Stimulated activated CD8-positive, alpha-beta memory T cell treated with anti-CD3 and anti-CD28 coated beads, Interleukin-7, amount 100 ng/mL, for 4 hours (primary cell): ENCODE results near the gene IGFL1.
"Not testable (repeated sequence)": the region's sequence is repeated elsewhere in the genome, so short reads cannot be mapped to it uniquely, and the experiment has no call there.

Experiments used
- DNase-seq, 2 donors: peaks; one replicate each; pipeline ENCODE4 v3.0.0-alpha.2; 2020; ENCODE audit warnings: low read depth in 2 of 2

Gene IGFL1

GRCh38 chr19:46229442-46229841, at the start of gene IGFL1:
Gene IGFL1 (plus strand): TSS chr19:46229742. CDS start chr19:46229775, 33 bp downstream.
- DNase-seq, result no peak

- DNase-seq, result no peak
Observed at GRCh38 chr19:46180701-46181387, 48.7 kb upstream of the IGFL1 start.

GRCh38 chr19:46181388-46181779, 48.2 kb upstream of the IGFL1 start:
- no peak for DNase-seq

GRCh38 chr19:46182476-46182875, 47.1 kb upstream of the IGFL1 start:
- no peak for DNase-seq

GRCh38 chr19:46184775-46185710, 44.5 kb upstream of the IGFL1 start:
- not testable (repeated sequence) for DNase-seq

GRCh38 chr19:46186101-46186716, 43.3 kb upstream of the IGFL1 start:
- DNase-seq, result no peak

- no peak for DNase-seq
Observed at GRCh38 chr19:46186717-46187101, 42.8 kb upstream of the IGFL1 start.

- DNase-seq, result no peak
Observed at GRCh38 chr19:46189971-46190888, 39.3 kb upstream of the IGFL1 start.

- no peak for DNase-seq
Observed at GRCh38 chr19:46191356-46191755, 38.2 kb upstream of the IGFL1 start.

GRCh38 chr19:46191972-46192371, 37.6 kb upstream of the IGFL1 start:
- no peak for DNase-seq

- DNase-seq, result not testable (repeated sequence)
Observed at GRCh38 chr19:46192626-46192991, 36.9 kb upstream of the IGFL1 start.

- DNase-seq, result no peak
Observed at GRCh38 chr19:46192992-46193650, 36.4 kb upstream of the IGFL1 start.

GRCh38 chr19:46193678-46194077, 35.9 kb upstream of the IGFL1 start:
- DNase-seq, result no peak

- DNase-seq, result no peak
Observed at GRCh38 chr19:46195104-46195503, 34.4 kb upstream of the IGFL1 start.

GRCh38 chr19:46195919-46196318, 33.6 kb upstream of the IGFL1 start:
- DNase-seq, result not testable (repeated sequence)

GRCh38 chr19:46196410-46197124, 33.0 kb upstream of the IGFL1 start:
- DNase-seq, result no peak

GRCh38 chr19:46197314-46198070, 32.0 kb upstream of the IGFL1 start:
- no peak for DNase-seq

GRCh38 chr19:46198756-46199155, 30.8 kb upstream of the IGFL1 start:
- no peak for DNase-seq
